Breast epithelium (tissue), 3 donors: ENCODE measurements around the gene POLR2J2.
"Not testable (repeated sequence)": the region's sequence is repeated elsewhere in the genome, so short reads cannot be mapped to it uniquely, and the experiment has no call there.

Source experiments
- POLR2A ChIP-seq: fragments of 450-650 bp; IDR thresholded peaks from one replicate; pipeline ENCODE4 v1.6.1; 2016; ENCODE audit warnings: antibody characterized with exemption, mild to moderate bottlenecking, moderate library complexity
- POLR2AphosphoS5 ChIP-seq, 3 donors: sonication (generic); formaldehyde crosslinking; IDR thresholded peaks; one replicate each; pipeline ENCODE4 v1.6.1; 2017; ENCODE audit warnings: antibody characterized with exemption in 3 of 3
- TF ChIP-seq, protein P1 (sequence below), 3 donors: fragments of 450-650 bp; IDR thresholded peaks; one replicate each; pipeline ENCODE4 v1.5.1; 2016 to 2017; ENCODE audit warnings: antibody characterized with exemption in 3 of 3, mild to moderate bottlenecking in 3 of 3, moderate library complexity in 3 of 3

DNA sequence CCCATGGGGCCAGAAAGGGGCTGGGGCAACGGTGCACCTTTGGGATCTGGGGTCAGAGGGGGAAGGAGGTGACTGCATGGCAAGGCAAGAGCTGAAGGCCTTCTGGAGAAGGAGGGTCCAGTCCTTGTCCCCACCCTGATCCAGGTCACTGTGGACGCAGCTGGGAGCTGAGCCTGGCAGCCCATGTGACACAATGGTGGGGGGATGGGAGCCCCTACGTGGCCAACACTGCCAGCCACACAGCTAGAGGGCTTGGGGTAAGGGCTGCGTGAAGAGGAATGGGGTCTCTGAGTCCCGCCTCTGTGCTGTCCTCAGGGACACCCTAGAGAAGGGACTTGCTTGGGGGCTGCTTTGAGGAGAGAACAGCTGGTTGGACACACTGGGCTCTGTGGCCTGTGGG, 9.3 kb upstream of the POLR2J2 start:
- TF ChIP-seq, protein P1, sequence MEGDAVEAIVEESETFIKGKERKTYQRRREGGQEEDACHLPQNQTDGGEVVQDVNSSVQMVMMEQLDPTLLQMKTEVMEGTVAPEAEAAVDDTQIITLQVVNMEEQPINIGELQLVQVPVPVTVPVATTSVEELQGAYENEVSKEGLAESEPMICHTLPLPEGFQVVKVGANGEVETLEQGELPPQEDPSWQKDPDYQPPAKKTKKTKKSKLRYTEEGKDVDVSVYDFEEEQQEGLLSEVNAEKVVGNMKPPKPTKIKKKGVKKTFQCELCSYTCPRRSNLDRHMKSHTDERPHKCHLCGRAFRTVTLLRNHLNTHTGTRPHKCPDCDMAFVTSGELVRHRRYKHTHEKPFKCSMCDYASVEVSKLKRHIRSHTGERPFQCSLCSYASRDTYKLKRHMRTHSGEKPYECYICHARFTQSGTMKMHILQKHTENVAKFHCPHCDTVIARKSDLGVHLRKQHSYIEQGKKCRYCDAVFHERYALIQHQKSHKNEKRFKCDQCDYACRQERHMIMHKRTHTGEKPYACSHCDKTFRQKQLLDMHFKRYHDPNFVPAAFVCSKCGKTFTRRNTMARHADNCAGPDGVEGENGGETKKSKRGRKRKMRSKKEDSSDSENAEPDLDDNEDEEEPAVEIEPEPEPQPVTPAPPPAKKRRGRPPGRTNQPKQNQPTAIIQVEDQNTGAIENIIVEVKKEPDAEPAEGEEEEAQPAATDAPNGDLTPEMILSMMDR (IDR thresholded peaks at IDR 0.05): not testable (repeated sequence)
- TF ChIP-seq POLR2A; POLR2AphosphoS5 (IDR thresholded peaks at IDR 0.05): not testable (repeated sequence)
